NOMO-1 treated with dmso at 0.1 percent for 144 hours (cell line): ENCODE data around the gene SLC51B.
"Not testable (repeated sequence)": the region's sequence is repeated elsewhere in the genome, so short reads cannot be mapped to it uniquely, and the experiment has no call there.

ENCODE experiments used
- DNase-seq: peaks from one replicate; lab custom pipeline; 2025; ENCODE audit not compliant: unreplicated experiment; lab: John Stamatoyannopoulos, UW

The SLC51B gene

GRCh38 chr15:65044724-65045481, at the start of gene SLC51B:
TSS of gene SLC51B (plus strand) at chr15:65045387. CDS start at chr15:65050005, 4,618 bp downstream.
- no peak for DNase-seq

GRCh38 chr15:64997066-64997465, 48.1 kb upstream of the SLC51B start:
- no peak for DNase-seq

GRCh38 chr15:64997745-64998375, 47.3 kb upstream of the SLC51B start:
- DNase-seq, result no peak

- no peak for DNase-seq
Observed at GRCh38 chr15:65004993-65005392, 40.2 kb upstream of the SLC51B start.

GRCh38 chr15:65006876-65007275, 38.3 kb upstream of the SLC51B start:
- DNase-seq, result no peak

GRCh38 chr15:65008983-65009382, 36.2 kb upstream of the SLC51B start:
- peak; percentile 71 for DNase-seq

- DNase-seq, result not testable (repeated sequence)
Observed at GRCh38 chr15:65011198-65011597, 34.0 kb upstream of the SLC51B start.

- no peak for DNase-seq
Observed at GRCh38 chr15:65020419-65020818, 24.8 kb upstream of the SLC51B start.

GRCh38 chr15:65021488-65021887, 23.7 kb upstream of the SLC51B start:
- DNase-seq, result no peak

- no peak for DNase-seq
Observed at GRCh38 chr15:65026756-65027155, 18.4 kb upstream of the SLC51B start.

- no peak for DNase-seq
Observed at GRCh38 chr15:65027593-65027992, 17.6 kb upstream of the SLC51B start.

- no peak for DNase-seq
Observed at GRCh38 chr15:65028338-65028737, 16.8 kb upstream of the SLC51B start.

- DNase-seq, result peak; percentile 45
Observed at GRCh38 chr15:65028921-65029735, 16.1 kb upstream of the SLC51B start, which contains the start of gene MTFMT. TSS of gene MTFMT (minus strand) at chr15:65029639. CDS start at chr15:65029613, 26 bp downstream.

GRCh38 chr15:65029736-65030208, 15.4 kb upstream of the SLC51B start:
- DNase-seq, result no peak

GRCh38 chr15:65032801-65033537, 12.2 kb upstream of the SLC51B start:
- peak; percentile 41 for DNase-seq

GRCh38 chr15:65033659-65034269, 11.4 kb upstream of the SLC51B start:
- peak; percentile 31 for DNase-seq

- DNase-seq, result no peak
Observed at GRCh38 chr15:65034719-65035118, 10.5 kb upstream of the SLC51B start.

GRCh38 chr15:65037309-65037708, 7.9 kb upstream of the SLC51B start:
- DNase-seq, result no peak

GRCh38 chr15:65038428-65038827, 6.8 kb upstream of the SLC51B start:
- no peak for DNase-seq

- no peak for DNase-seq
Observed at GRCh38 chr15:65038836-65039235, 6.4 kb upstream of the SLC51B start.
